K562 (cell line): ENCODE results near the gene PAIP1. TPM values are rescaled to one million over a fixed set of nuclear protein-coding genes. Genes with fewer than 3 reads are reported as not detected.

Source experiments
- ASH1L ChIP-seq: fragments of 450-650 bp; IDR thresholded peaks from 2 replicates; pipeline ENCODE4 v1.6.1; 2018; ENCODE audit warnings: borderline replicate concordance, mild to moderate bottlenecking, low read depth; ENCODE audit not compliant: partially characterized antibody
- BACH1 ChIP-seq: fragments of 200-800 bp; sonication (Bioruptor generic); IDR thresholded peaks from 2 replicates; pipeline ENCODE4 v1.6.1; 2016; ENCODE audit warnings: missing genetic modification characterization, missing compliant biosample characterization
- BRD4 ChIP-seq: fragments of 200-600 bp; sonication (generic); IDR thresholded peaks from 2 replicates; pipeline ENCODE4 v1.6.1; 2017; ENCODE audit warnings: inconsistent platforms
- E2F3 ChIP-seq: fragments of 250-450 bp; sonication (Bioruptor Pico); IDR thresholded peaks from 2 replicates; pipeline ENCODE4 v1.4.0; 2020; ENCODE audit warnings: mild to moderate bottlenecking
- HDAC2 ChIP-seq: fragments of 450-650 bp; IDR thresholded peaks from 2 replicates; pipeline ENCODE4 v1.6.1; 2016; ENCODE audit warnings: mild to moderate bottlenecking
- HDAC3 ChIP-seq: fragments of 450-650 bp; IDR thresholded peaks from 2 replicates; pipeline ENCODE4 v1.6.1; 2018; ENCODE audit warnings: borderline replicate concordance, mild to moderate bottlenecking, moderate library complexity; ENCODE audit not compliant: partially characterized antibody
- HDAC6 ChIP-seq: IDR thresholded peaks from 2 replicates; pipeline ENCODE4 v1.6.1; 2012; ENCODE audit warnings: low read depth, mild to moderate bottlenecking, control low read depth, inconsistent platforms, low read length, moderate library complexity
- MAZ ChIP-seq, 2 experiments: fragments of 450-650 bp in 1 of 2; sonication (generic) in 1 of 2; formaldehyde crosslinking; IDR thresholded peaks in 1 of 2; conservative IDR thresholded peaks in 1 of 2; 2 replicates each; pipeline versions ENCODE4 v1.4.0 to v1.5.0; 2020; ENCODE audit warnings: mild to moderate bottlenecking in 1 of 2, missing genetic modification reagents in 1 of 2
- MBD1 ChIP-seq: fragments of 250-450 bp; sonication (Bioruptor Pico); IDR thresholded peaks from 2 replicates; pipeline ENCODE4 v1.8.0; 2022; ENCODE audit warnings: inconsistent platforms
- NCOA2 ChIP-seq, 2 experiments: fragments of 450-650 bp; IDR thresholded peaks; 2 replicates each; pipeline ENCODE4 v1.6.1; 2018; ENCODE audit warnings: mild to moderate bottlenecking in 2 of 2, moderate library complexity in 1 of 2; ENCODE audit not compliant: partially characterized antibody in 2 of 2
- NRF1 ChIP-seq, 2 experiments: fragments of 450-650 bp; IDR thresholded peaks in 1 of 2; conservative IDR thresholded peaks in 1 of 2; 2 replicates each; pipeline ENCODE4 v1.6.1; 2014; ENCODE audit warnings: mild to moderate bottlenecking in 2 of 2
- PURB ChIP-seq: sonication (generic); formaldehyde crosslinking; IDR thresholded peaks from 2 replicates; pipeline ENCODE4 v1.9.0; 2021; ENCODE audit warnings: low read depth, mild to moderate bottlenecking, missing genetic modification reagents
- RBM17 ChIP-seq: fragments of 200-400 bp; formaldehyde crosslinking; IDR thresholded peaks from 2 replicates; pipeline ENCODE4 v1.6.1; 2017; ENCODE audit warnings: low read depth, mild to moderate bottlenecking, low read length, borderline replicate concordance
- RFX7 ChIP-seq: fragments of 250-450 bp; sonication (Bioruptor Pico); IDR thresholded peaks from 2 replicates; pipeline ENCODE4 v1.5.1; 2021; ENCODE audit warnings: mild to moderate bottlenecking
- TRIM28 ChIP-seq: fragments of 450-650 bp; IDR thresholded peaks from 2 replicates; pipeline ENCODE4 v1.6.1; 2017
- VEZF1 ChIP-seq: fragments of 200-800 bp; sonication (Bioruptor generic); IDR thresholded peaks from 2 replicates; pipeline ENCODE4 v1.6.1; 2017; ENCODE audit warnings: missing genetic modification characterization, missing compliant biosample characterization
- WHSC1 ChIP-seq: IDR thresholded peaks from one replicate; pipeline ENCODE4 v1.6.1; 2012; ENCODE audit warnings: low read length, control low read depth, inconsistent platforms
- ZBTB8A ChIP-seq: fragments of 450-650 bp; IDR thresholded peaks from 2 replicates; pipeline ENCODE4 v1.6.1; 2018; ENCODE audit warnings: mild to moderate bottlenecking, moderate library complexity; ENCODE audit not compliant: partially characterized antibody
- ZFP36 ChIP-seq: fragments of 150-350 bp; IDR thresholded peaks from 2 replicates; pipeline ENCODE4 v1.6.1; 2018; ENCODE audit warnings: low read length, low read depth; ENCODE audit not compliant: partially characterized antibody
- ZFPM2 ChIP-seq: fragments of 250-450 bp; sonication (Bioruptor Pico); IDR thresholded peaks from 2 replicates; pipeline ENCODE4 v1.5.1; 2022; ENCODE audit warnings: mild to moderate bottlenecking
- ZNF583 ChIP-seq: fragments of 250-450 bp; sonication (Bioruptor Pico); IDR thresholded peaks from 2 replicates; pipeline ENCODE4 v1.4.0; 2020
- ZNF740 ChIP-seq, 3 experiments: fragments of 200-800 bp in 1 of 3; sonication (Bioruptor generic) in 1 of 3; sonication (generic) in 1 of 3; formaldehyde crosslinking in 1 of 3; IDR thresholded peaks; 2 replicates each; pipeline versions ENCODE4 v1.6.1 to v1.8.0; 2016 to 2022; ENCODE audit warnings: mild to moderate bottlenecking in 2 of 3, missing compliant biosample characterization in 2 of 3, missing genetic modification characterization in 2 of 3, missing genetic modification reagents in 1 of 3
- ZNF780A ChIP-seq: fragments of 250-450 bp; sonication (Bioruptor Pico); IDR thresholded peaks from 2 replicates; pipeline ENCODE4 v1.5.0; 2021; ENCODE audit warnings: mild to moderate bottlenecking
- polyA plus RNA-seq, 8 experiments: library from polyadenylated mRNA; depleted of rRNA in 4 of 8; stranded (reverse) in 5 of 8; unstranded in 3 of 8; fragments of >200 nt; fragmentation: Nextera tagmentation in 2 of 8; fragmentation: Illumina TruSeq in 1 of 8; extraction: Ambion mirVana in 2 of 8; extraction: Trizol in 1 of 8; gene quantifications; 2 replicates each; pipeline versions ENCODE4 v1.2.1 to v1.2.3, GENCODE V29; 2011 to 2014; ENCODE audit warnings: inconsistent platforms in 1 of 8, missing spikeins in 1 of 8
- total RNA-seq, 7 experiments: library from RNA; depleted of rRNA in 6 of 7; stranded (reverse); fragments of >200 nt in 6 of 7; fragmentation: Illumina TruSeq in 2 of 7; extraction: Trizol in 2 of 7; gene quantifications; 2 replicates each; pipeline versions ENCODE4 v1.2.1 to v1.2.3, GENCODE V29; 2011 to 2021; ENCODE audit warnings: low replicate concordance in 1 of 7
- TF ChIP-seq, protein P1 (sequence below): sonication (generic); IDR thresholded peaks from 2 replicates; pipeline ENCODE4 v1.6.1; 2016

The PAIP1 gene
- total and polyA plus RNA-seq, 9 of the 15 experiments (the other 6 are each of a cell fraction or from before 2014, with no cell fraction given), result 51.7 to 181 (median 102) TPM

DNA sequence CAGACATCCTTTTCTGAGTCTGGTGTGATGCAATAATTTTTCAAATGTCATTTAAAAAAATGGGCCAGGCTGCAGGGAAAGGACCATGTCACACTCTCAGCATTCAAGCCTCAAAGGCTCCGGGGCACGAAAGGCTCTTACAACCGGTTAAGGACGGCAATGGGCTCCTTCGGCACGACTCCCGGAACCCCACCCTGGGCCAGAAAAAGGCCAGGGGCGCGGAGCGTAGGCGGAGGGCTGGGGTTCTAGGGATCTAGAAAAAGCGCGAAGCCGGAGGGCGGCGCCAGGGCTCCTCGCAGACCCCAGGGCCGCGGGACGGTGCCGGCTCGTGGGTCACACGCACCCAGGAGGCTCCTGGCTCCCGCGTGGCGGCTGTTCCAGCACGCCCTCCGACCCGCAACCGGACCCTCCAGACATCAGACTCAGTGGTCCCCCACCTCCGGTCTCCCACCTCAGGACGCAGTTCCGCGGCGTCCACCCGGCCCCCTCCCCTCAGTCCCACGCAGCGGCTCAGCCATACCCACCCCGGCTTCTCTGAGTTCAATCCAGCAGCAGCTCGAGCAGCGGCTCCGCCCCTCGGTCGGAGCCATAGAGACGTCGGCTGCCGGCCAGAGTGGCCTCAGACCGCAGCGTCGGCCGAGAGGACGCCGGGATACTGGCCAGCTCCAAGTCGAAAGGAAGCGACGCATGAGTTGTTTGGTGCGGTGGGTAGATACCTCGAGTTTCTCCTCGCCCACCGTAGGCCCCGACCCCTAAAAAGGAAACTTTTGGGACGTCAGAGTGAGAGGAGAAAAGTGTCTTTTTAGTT is 73.4 kb downstream of the PAIP1 start, which contains the start of gene TMEM267 (continued):
- TF ChIP-seq MAZ (CRISPR knock-in tag; conservative IDR thresholded peaks at IDR 0.05 in 1 of 2, IDR thresholded peaks at IDR 0.05 in 1 of 2), result peak; percentile 72 to 88
- no peak for TF ChIP-seq ZFP36
- TF ChIP-seq RBM17, result no peak
- TF ChIP-seq ZBTB8A, result no peak
- no peak for TF ChIP-seq HDAC3
- TF ChIP-seq ASH1L, result no peak
- no peak for TF ChIP-seq PURB (CRISPR knock-in tag)
- peak; percentile 86 for TF ChIP-seq E2F3 (CRISPR knock-in tag)
- no peak for TF ChIP-seq MBD1 (CRISPR knock-in tag)
- no peak for TF ChIP-seq NCOA2 (IDR thresholded peaks at IDR 0.05; ENCODE audit: partially characterized antibody in 2 of 2)
- no peak for TF ChIP-seq RFX7 (CRISPR knock-in tag)
- TF ChIP-seq ZNF740 (CRISPR knock-in tag; IDR thresholded peaks at IDR 0.05), result 0 out of 2 replicates have a peak, but pooled peaks have one; percentile 11
- TF ChIP-seq ZNF740 (tag; IDR thresholded peaks at IDR 0.05), result no peak
- no peak; the same call in none of the 2 replicates for TF ChIP-seq BRD4
- TF ChIP-seq BACH1 (tag), result no peak
- TF ChIP-seq NRF1 (conservative IDR thresholded peaks at IDR 0.05 in 1 of 2, IDR thresholded peaks at IDR 0.05 in 1 of 2), result peak; percentile 66 to 69
- no peak for TF ChIP-seq HDAC6
- TF ChIP-seq WHSC1, result no peak
- no peak; the same call in 1 of the 2 replicates for TF ChIP-seq HDAC2
- TF ChIP-seq ZFPM2, result no peak; the same call in 1 of the 2 replicates
- 0 out of 2 replicates have a peak, but pooled peaks have one; percentile 11 for TF ChIP-seq ZNF583 (CRISPR knock-in tag)
- no peak for TF ChIP-seq ZNF780A (CRISPR knock-in tag)
- TF ChIP-seq VEZF1 (CRISPR knock-in tag), result peak; percentile 78
- TF ChIP-seq TRIM28, result no peak
- TF ChIP-seq, protein P1, sequence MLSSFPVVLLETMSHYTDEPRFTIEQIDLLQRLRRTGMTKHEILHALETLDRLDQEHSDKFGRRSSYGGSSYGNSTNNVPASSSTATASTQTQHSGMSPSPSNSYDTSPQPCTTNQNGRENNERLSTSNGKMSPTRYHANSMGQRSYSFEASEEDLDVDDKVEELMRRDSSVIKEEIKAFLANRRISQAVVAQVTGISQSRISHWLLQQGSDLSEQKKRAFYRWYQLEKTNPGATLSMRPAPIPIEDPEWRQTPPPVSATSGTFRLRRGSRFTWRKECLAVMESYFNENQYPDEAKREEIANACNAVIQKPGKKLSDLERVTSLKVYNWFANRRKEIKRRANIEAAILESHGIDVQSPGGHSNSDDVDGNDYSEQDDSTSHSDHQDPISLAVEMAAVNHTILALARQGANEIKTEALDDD, result no peak
